Placental epithelial cell (primary cell): ENCODE results near the gene ZNF791. TPM values are rescaled to one million over a fixed set of nuclear protein-coding genes. Genes with fewer than 3 reads are reported as not detected.

Experiments used
- total RNA-seq: library from RNA; depleted of rRNA; stranded (reverse); fragments of >200 nt; gene quantifications from 2 replicates; pipeline ENCODE4 v1.2.3, GENCODE V29; 2012

ZNF791 gene
- total RNA-seq, result 12.6 and 14.0 TPM in 2 replicates

DNA sequence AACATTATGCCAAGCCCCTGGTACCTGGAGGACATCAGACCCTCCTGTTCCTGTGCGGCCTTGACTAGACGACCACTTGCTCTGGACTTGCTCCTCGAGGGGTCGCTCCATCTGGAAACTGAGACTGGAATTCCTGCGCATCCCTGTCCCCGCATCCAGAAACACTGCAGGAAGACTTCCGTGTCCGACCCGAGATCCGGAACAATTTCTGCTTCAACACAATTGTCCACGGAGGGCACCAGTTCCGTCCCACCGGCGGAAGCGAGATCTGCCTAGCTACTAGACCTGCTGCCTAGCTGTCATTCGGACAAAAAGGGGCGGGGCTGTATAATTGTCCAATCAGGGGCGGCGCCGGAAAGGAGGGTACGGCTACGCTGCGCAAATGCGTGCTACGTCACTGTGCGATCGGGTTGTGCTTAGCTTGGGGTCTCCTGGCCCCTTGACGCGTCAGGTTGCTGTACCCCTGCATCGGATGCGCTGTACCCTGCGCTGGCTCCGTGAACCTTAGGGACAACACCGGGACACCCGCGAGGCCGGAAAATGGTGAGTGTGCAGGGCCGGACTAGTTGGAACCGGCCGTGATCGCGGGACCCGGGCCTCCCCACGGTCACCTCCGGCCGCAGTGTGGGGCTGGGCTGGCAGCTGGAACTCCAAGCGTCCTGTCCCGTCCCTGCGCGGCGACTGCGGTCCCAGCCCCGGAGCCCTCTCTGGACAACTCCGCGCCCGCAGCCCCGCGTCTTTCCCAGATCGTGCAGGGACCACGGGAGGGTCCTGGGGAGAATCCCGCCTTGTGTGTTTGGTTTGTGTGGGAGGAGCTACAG lies at the start of gene ZNF791, which contains the start of gene ZNF490:
Gene ZNF791 (plus strand): TSS at position 381 of the 821 bp plus-strand sequence. CDS start 160 bp downstream, at position 541.
Gene ZNF490 (minus strand): TSS at position 274 of the 821 bp plus-strand sequence. CDS start 133 bp downstream, at position 141.

DNA sequence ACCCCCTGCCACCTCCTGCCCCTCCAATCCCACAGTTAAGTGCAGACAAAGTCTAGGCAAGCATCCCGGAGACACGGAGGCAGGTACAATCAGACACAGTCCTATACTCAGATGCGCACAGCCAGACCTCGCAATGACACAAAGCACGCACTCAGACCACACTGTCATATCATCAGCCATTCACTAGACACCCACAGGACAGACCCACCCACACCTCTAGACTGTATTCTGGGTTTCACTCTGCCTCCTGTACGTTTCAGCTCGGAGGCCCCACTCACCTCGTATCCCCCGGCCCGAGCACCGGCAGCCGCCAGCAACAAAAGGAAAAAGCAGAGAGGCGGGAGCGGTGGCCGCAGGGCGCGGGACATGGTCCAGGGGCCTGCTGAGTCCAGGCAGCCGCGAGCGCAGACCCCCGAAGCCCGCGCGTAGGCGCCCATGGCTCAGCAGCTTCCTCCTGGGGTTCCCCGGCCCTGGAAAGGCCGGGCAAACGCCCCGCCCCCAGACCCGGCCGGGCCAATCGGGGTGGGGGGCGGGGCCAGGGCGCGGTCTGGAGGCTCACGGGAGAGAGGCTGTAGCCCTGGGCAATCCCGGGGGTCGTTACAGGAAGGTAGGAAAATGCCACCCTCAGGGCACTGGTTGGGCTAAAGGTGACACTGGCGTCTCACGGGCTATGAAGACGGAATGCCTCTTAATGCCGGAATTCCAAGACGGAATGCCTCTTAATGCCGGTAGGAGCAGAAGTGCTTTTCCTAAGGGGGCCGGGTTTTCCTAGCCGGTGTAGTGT lies 55.7 kb downstream of the ZNF791 start, which contains the start of the genes MAN2B1 and WDR83:
Gene MAN2B1 (minus strand): TSS at position 478 of the 784 bp plus-strand sequence. CDS start 41 bp downstream, at position 437.
Gene WDR83 (plus strand): TSS at position 543 of the 784 bp plus-strand sequence. CDS start 2,984 bp downstream, outside the sequence.

DNA sequence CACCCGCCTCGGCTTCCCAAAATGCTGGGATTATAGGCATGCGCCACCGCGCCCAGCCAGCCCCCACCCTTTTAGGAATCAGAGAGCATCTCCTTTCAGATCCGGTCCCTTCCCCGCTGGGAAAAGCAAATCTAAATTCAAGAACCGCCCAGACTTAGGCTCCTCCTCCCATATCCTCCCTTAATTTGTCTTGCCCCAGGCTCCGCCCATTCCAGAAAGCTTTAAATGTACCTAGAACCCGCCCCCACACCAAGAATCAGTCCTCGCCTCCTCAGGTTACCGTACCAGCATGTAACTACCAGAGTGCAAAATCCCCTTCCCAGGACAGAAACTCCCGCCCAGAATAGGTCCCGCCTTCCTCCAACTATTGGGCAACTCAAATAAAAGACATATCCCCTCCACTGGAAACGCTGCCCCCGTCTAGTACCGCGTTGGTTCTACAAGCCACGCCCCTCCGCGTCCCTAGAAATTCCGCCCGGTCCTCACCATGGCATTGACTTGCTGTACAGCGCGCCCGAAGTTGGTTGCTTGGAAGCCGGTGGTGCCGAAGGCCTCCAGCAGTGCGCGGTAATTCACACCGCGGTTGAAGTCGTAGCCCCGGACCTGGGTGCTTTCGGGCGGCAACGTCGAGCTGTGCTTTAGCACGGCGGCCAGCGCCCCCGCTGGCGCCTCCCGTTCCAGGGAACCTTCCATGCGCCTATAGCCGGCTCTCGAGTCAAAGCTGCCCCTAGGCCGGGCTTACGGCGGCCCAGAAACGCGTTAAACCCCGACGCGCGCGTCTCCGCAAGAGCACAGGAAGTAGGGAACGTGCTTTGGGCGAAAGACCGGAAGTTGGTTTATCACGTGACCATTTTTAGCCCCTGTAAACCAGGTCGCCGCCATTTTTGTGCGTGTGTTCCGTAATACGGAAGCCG lies 70.6 kb downstream of the ZNF791 start, which contains the start of gene DHPS:
Gene DHPS (minus strand): TSS at position 807 of the 914 bp plus-strand sequence. CDS start 114 bp downstream, at position 693.

Other genes with a start within 250 kb of the ZNF791 start
- gene ZNF442, start 245.2 kb upstream of the ZNF791 start, total RNA-seq, result 2.8 and 5.1 TPM in 2 replicates
- 4.9 and 5.1 TPM in 2 replicates for gene ZNF799, start 209.6 kb upstream of the ZNF791 start, total RNA-seq
- gene ZNF443, start 169.9 kb upstream of the ZNF791 start, total RNA-seq, result 4.1 and 9.0 TPM in 2 replicates
- gene ZNF709, start 126.1 kb upstream of the ZNF791 start, total RNA-seq, result 5.1 and 6.7 TPM in 2 replicates
- gene ZNF564, start 59.4 kb upstream of the ZNF791 start, total RNA-seq, result 8.7 and 12.6 TPM in 2 replicates
- 8.9 and 9.4 TPM in 2 replicates for gene ZNF490, start 107 bp upstream of the ZNF791 start, total RNA-seq
- 41.6 and 50.6 TPM in 2 replicates for gene MAN2B1, start 55.8 kb downstream of the ZNF791 start, total RNA-seq
- 9.0 and 9.1 TPM in 2 replicates for gene WDR83, start 55.9 kb downstream of the ZNF791 start, total RNA-seq
- gene DHPS, start 71.0 kb downstream of the ZNF791 start, total RNA-seq, result 59.3 and 66.4 TPM in 2 replicates
- not detected in 2 replicates for gene GNG14, start 77.1 kb downstream of the ZNF791 start, total RNA-seq
- gene FBXW9, start 85.7 kb downstream of the ZNF791 start, total RNA-seq, result 15.7 and 19.8 TPM in 2 replicates
- 39.5 and 59.7 TPM in 2 replicates for gene TNPO2, start 113.0 kb downstream of the ZNF791 start, total RNA-seq
- gene TRIR, start 123.8 kb downstream of the ZNF791 start, total RNA-seq, result 111 and 226 TPM in 2 replicates
- gene GET3, start 126.6 kb downstream of the ZNF791 start, total RNA-seq, result 76.6 and 122 TPM in 2 replicates
- not detected in 2 replicates for gene BEST2, start 140.9 kb downstream of the ZNF791 start, total RNA-seq
- gene HOOK2, start 164.6 kb downstream of the ZNF791 start, total RNA-seq, result 24.1 and 41.6 TPM in 2 replicates
- gene JUNB, start 180.6 kb downstream of the ZNF791 start, total RNA-seq, result 91.9 and 180 TPM in 2 replicates
- 190 and 206 TPM in 2 replicates for gene PRDX2, start 190.9 kb downstream of the ZNF791 start, total RNA-seq
- gene THSD8, start 191.1 kb downstream of the ZNF791 start, total RNA-seq, result not detected in 2 replicates
- gene RNASEH2A, start 195.7 kb downstream of the ZNF791 start, total RNA-seq, result 13.3 and 21.5 TPM in 2 replicates
- gene RTBDN, start 223.7 kb downstream of the ZNF791 start, total RNA-seq, result not detected in 2 replicates
- under 0.01 and 0.43 TPM in 2 replicates for gene MAST1, start 227.6 kb downstream of the ZNF791 start, total RNA-seq